ENCODE measurements around the gene PKP2.
"Not testable (repeated sequence)": the region's sequence is repeated elsewhere in the genome, so short reads cannot be mapped to it uniquely, and the experiment has no call there.

The PKP2 gene

DNA sequence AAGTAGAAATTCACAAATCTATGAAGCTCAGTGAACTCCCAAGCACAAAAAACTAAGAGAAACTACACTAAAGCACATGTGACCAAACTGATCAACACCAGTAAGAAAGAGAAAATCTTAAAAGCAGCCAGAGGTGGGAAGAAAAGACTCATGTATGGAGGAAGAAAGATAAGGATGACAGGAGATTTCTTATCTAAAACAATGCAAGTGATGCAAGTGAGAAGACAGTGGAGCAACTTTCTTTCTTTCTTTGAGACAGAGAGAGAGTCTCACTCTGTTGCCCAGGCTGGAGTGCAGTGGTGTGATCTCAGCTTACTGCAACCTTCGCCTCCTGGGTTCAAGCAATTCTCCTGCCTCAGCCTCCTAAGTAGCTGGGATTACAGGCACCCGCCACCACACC is 34.9 kb downstream of the PKP2 start:
- not testable (repeated sequence) for DNase-seq

DNA sequence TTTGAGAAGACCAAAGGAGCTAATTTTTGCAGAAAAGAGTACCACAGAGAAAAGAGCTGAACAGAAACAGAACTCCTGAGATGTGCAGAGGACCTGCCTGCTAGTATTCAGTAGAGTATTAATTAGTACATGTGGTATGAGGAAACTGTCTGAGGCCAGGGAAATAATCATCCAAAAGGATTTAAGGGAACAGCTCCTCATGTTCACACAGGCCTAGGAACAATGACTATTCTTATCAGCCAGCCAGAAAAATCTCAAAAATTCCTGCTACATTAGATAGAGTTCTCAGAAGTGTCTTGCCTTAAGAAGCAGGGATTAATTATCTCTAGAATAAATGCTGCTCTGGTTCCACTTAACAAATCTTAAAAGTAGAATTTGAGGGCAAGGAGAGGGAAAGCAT is 36.4 kb downstream of the PKP2 start:
- no peak for DNase-seq

DNA sequence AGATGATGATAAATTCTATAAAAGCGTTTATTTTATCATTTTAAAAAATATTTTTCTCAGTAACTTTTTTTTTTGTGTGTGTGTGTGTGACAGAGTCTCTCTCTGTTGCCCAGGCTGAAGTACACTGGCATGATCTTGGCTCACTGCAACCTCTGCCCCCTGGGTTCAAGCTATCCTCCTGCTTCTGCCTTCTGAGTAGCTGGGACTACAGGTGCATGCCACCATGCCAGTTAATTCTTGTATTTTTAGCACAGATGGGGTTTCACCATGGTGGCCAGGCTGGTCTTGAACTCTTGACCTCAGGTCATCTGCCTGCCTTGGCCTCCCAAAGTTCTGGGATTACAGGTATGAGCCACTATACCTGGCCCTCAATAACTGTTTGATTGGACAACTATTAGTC is 37.2 kb downstream of the PKP2 start:
- DNase-seq, result no peak

DNA sequence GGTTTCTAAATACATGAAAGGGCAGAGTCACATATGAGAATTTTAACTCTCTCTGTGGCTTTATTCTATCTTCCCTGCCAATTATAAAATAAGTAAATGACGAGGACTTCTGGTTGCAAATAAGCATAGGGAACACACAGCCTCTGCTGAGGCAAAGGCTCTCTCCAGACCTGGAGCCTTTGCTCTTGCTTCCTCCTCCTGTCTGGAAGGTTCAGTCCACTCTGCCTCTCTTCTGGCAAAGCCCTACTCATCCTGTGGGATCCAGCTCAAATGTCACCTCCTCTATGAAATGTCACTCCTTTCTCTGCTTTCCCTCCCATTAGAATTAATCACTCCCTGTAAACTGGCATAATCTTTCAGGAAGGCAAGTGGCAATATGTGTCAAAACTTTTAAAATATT is 41.9 kb downstream of the PKP2 start:
- DNase-seq, result no peak

DNA sequence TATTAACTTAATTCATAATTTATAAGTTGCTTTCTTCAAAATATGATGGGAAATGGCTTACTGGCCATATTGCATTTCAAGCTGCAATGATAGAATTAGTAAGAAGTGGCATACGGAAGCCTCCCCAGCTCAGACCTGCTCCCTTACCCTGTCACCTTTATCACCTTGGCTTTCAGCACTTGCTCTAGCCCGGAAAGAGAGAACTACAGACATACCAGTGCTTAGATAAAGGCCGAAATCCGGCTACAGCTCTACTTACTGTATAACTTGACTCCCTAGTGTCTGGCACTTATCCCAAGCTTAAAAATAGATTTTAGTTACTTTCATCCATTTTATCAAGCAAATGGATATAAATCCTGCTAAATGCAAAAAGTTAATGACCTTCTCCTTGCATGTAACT is 42.5 kb downstream of the PKP2 start:
- DNase-seq, result no peak

DNA sequence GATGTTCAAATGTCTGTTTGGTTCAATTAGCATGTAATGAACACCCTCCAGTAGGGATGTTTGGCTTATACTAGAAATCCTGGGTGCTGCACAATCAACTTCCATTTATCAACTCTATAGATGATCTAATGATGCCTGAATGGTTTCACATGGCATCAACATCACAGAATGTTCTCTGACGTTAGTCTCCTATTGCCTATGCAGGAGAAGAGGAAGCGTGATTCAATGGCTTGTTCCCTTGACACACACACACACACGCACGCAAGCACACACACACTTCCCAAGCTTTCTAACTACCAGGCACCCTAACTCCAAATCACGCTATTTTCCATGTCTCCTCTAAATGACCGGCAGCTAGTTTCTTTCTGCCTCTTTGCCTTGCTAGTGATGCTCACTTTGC is 49.3 kb downstream of the PKP2 start:
- DNase-seq, result no peak

DNA sequence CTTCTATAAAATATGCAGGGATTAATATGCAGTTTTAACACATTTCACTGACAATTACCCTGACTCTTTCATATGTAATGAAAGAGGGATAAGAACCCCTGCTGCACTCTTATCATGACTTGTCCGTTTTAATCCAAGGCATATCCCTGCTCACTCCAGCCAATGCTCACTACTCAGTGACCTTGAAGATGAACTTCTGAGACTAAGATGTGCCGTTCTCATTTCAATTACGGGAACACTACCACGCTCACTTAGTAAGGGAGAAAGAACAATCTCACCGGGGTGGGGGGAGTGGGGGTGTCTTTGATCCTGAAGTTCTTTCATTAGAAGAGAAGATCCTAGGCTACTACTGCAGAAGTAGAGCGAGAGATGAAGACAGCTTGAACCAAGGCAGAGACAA is 50.5 kb downstream of the PKP2 start:
- DNase-seq, result no peak

DNA sequence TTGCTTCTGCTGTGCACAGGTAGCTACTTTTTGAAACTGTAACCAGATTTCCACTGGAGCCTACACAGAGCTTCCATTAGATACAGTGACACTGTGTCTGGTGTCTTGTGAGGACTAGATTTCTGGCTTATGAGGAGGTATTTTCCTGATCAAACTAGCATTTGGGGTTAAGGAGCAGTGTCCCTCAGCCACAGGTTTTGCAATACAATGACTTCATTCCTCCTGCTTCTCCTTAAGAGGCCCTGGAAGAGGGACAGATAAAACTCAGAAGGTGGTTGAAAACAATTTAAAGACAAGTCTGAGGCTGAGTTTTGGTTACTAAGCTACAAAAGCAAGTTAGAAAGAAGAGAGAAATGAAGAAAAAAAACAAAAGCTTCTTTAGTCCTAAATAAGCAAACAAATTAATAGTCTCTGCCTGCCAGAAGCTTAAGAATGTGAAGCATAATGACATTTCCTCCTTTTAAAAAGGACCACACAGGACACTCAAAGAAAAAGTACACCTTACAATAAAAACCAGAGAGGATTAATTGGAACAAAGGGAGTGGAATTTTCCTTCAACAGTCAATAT is 53.0 kb downstream of the PKP2 start:
- no peak for DNase-seq

DNA sequence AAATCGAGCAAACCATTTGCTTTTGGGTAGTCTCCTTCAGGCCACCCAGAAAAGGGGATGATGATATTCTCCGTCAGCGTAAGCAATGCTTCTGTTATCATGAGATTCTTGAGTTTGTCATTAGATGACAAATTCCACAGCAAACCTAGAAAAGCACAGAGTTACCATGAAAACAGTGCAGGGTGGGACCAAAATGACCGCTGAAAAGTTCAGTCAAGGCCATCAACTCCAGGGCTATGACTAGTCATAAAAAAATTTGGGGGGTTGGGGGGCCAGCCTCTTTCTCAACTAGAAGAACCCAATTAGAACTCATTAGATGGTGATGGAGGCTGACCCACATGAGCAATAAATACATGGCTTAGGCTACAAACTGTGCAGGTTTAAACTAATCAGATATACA is 55.5 kb downstream of the PKP2 start:
- DNase-seq, result no peak

DNA sequence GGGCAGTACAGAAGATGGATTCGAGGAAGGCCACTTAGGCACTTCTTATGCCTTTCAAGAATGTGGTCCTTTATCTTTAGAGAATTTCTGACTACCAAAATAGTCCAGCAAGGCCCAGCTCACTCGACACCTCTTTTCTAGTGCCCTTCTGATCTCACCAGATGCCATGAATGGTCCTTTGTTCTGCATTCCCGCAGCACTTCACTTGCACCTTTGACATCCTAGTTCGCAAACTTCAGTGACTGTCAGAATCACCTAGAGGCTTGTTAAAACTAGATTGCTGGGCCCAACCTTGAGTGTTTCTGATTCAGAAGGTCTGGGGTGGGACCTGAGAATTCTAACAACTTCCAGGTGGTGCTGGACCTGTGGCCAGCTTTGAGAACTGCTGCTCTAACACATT is 56.7 kb downstream of the PKP2 start:
- DNase-seq, result no peak

DNA sequence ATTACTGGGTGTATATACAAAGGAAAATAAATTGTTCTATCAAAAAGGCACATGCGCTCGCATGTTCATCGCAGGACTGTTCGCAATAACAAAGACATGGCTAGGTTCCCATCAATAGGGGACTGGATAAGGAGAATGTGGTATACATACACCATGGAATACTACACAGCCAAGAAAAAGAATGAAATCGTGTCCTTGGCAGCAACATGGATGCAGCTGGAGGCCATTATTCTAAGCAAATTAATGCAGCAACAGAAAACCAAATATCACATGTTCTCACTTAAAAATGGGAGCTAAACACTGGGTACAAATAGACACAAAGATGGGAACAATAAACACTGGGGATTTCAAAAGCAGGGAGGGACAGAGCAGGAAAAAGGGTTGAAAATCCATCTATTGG is 58.6 kb downstream of the PKP2 start:
- no peak for DNase-seq

DNA sequence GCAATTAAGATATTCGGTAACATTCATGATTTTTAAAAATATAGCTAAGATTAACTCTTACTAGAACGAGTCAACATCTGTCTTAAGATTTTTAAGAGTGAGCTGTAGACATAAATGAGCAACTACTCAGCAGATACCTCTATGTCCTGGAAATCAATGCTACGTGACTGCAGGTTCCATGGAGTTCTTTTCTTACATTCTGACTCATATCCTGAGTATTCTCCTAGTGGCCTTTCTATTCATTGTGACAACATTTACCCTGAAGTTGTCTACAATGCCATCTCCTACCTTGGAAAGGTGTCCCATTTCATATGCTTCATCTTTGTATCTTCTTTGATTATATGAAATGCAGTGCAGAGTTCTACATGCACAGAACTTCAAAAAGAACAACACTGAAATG is 59.9 kb downstream of the PKP2 start:
- DNase-seq, result no peak

DNA sequence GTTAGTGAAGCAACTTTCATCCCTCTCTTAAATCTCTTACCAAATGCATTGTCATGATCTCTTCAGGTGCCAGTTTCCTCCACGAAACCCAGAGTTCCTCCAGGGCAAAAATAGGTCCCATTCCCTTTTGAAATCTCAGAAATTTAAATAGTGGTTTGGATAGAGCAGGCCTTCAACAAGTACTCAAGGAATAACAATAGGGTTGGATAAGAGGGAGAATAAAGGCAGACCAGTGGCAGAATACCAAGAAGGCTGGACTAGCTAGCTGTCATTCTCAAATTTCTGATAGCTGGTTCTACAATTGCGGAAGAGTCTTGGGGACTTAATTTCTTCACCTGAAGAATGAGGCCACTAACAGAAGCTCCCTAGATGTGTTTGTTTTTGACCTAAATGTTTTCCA is 62.5 kb downstream of the PKP2 start:
- DNase-seq, result no peak

DNA sequence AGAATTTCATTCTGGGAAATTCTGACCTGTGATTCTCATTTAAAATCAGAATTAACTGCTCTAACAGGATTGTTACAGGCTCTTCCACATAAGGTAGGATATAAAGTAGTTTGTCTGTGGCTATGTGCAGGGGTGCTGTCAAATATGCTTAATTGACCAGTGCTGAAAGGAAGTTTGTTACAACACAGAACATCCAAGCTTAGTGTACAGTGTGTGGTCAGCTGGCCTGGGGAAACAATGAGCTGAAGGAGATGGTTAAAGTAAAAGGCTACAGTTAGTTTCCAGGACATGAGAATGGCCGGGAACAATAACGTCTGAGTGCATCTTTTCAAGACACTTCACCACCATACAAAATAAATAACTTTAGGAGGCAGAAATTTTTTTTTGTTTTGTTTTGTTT is 68.0 kb downstream of the PKP2 start:
- DNase-seq, result no peak

DNA sequence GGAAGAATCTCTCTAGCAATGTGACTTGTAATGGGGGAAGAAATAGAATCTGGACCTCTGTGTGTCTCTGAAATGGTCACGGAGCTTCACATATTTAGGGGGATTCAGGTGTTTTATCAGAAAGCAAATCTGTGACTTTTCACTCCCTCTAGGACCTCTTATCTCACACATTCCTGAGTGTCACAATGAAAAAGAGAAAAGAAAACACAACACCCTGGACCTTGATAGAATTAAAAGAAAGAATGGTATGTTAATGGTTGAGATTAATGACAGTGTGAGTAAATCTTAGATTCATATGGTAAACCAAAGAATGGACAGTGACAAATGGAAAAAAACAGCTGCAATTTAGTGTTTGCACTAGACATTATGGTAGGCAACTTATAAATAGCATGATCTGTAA is 68.5 kb downstream of the PKP2 start:
- DNase-seq, result no peak

DNA sequence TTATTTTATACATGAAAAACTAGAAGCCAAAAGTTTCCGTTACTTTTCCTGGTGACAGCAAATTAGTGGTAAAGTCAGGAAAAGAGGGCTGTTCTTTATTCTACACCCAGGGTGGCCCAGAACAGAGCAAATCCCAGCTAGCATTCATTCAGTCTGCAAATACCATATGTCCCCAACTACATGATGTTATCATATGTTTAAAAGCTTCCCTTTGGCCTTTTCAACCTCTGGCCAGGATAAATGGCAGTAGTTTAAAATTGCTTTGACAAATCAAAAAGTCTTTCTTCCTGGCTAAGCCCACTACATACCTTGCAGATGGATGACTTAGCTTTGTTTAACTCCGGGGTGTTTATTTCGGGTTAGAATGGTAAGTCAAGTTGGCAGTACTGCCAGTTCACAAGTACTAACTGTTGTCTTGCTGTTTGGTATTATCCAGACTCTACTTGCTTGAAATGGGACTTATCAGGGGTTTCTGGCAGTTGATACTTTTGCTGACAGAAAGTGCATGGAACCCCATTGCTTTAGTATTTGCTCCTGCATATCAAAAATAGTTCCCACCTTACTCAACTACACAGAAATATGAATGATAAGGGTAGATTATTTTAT is 69.7 kb downstream of the PKP2 start:
- no peak for DNase-seq

DNA sequence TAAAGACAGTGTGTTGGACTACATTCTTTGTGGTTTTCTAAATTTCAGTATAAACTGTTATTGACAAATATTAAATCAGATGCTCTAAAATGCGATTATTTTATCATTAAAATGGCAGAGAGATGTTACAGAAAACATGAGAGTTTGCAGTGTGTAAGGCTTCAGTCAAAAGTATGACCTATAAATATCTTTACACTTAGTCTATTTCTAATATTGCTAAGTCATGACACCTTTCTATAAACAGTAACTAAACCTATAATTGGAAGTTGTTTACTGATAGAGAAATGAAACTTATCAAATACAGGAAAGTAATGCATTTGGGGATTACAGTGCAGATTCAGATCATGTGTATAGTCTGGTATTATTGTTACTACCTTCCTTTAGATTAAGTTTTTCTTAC is 72.0 kb downstream of the PKP2 start:
- no peak for DNase-seq

DNA sequence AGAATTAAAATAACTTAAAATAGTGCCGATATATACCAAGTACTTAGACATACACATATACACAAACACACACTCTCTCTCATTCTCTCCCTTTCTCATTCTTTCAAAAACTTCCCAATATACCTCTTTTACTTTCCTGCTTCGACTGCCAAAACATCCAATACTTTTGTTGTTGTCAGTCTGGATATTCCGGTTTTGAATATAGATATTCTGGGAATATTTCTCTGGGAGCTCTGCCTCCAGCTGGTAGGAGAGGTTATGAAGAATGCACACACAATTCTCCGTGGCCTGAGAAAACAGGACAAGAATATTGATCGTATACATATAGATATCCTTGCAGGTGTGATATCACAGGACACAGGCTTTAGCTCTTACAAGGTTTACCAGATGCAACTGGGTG is 74.2 kb downstream of the PKP2 start:
- no peak for DNase-seq

DNA sequence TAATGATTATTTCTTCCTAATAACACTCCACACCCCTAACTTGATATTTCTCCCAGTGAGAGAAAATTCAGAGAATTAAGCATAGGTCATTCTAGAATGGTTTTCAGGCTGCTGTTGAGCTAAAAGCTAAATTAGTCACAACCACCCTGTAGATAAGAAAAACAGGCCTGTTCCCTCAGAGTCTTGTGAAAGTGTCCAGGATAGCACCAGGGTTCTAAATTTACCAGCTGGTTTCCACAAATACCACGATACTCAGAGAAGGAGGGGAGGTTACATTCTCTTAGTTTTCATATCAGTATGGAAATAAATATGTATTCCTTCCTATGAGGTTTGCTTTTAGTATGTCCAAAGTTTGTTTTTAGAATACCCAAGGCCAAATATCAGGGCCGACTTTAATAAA is 74.9 kb downstream of the PKP2 start:
- DNase-seq, result no peak

DNA sequence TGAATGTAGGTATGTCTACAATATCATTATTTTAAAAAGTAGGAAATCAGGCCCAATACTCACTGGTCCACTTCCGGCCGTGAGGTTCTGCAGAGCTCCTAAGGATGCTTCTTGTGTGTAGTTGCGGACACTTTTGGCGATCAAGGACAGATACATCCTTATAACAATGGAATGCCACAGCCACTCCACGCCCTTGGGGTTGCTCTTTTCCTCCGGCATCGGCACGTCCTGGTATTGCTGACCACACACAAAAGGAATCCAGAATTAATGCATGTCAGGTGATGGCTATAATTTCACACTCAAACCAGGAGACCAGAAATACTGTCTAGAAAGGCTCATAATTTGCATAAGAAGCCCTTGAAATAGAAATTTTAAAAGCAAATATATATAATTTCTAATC is 75.3 kb downstream of the PKP2 start:
- no peak for DNase-seq

DNA sequence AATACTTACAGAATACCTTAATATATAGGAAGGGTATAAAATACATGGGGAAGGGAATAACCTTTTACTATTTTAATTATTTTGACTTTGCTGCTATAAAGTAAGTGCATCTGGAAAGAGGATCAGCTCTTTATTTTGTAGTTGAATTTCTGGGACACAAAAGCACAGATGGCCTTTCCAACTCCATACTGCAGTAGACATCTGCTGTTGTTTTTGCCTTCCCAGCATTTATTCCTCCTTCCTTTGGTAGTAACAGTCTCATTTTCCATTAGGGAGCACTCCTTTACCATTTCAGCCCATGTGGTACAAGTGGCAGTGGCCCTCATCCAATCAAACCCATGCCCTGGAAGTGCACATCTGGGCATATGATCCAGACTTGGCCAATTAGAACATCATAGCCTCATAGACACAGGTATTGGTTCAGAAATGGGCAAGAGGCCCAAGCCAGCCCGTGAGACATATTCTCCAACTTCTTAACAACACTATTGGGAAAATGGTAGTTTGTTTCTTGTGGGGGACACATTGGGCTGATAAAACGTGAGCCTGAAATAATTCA is 76.1 kb downstream of the PKP2 start:
- DNase-seq, result no peak

DNA sequence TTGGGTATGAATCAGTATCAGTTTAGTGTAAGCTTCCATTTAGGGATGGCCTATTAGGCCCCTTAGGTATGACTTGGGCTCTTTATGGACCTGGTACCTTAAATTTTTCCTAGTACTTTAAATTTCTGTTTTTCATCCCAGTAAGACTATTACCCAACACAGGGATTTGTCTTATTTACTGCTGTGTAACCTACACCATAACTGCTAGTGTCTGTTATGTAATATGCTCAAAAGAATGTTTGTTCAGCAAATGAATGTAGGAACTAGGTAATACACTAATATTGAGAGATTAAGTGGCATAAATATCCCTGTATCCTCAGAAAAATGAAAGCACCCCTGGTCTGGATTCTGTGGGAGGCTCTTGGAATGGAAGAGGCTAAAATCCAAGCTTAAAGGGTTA is 77.2 kb downstream of the PKP2 start:
- no peak for DNase-seq

DNA sequence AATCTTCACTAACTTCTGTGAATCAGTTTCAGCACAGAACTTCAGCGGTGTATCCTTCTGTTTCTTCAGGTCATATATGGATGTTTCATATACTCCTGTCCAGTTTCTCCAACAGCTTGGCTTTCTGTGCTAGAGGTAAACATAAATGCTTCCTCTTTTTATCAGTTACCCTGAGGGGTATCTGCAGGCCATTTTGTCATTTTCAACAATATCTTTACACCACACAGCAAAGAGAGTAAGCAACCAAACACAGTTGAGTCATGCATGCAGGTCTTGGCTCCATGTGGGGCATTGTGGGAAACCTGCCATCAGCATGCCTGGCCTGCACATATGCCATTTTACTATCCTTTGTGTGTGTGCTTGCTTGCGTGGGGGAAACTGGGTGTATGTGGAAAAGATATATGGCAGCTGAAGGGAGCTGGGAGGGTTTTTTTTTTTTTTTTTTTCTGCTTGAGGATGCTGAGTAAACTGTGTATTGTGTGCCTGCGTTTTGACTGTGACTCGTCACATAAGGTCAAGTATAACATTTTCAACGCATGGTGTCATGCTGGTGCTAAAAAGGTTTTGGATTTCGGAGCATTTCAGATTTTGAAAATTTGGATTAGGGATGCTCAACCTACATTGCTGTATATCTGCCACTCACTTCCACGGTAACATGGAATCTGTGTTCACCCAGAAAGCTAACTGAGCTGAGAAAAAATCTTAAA is 84.7 kb downstream of the PKP2 start:
- DNase-seq, result no peak

DNA sequence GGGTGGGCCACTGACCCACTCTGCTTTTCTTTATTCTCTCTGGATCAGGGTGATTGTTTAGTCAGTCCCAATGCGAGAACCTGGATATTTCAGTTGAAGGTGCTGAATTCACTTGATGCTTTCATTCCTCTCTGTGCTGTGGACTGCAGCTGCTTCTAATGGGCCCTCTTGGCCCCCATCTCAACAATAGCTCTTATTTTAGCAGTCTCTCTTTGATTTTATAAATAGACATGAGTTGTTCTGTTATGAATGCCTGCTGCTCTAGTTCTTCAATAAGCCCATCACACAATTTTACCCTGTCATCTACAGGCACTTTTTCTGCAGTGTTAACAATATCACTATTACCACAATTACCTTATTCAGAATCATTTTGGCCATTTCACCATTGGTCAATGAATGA is 86.7 kb downstream of the PKP2 start:
- no peak for DNase-seq

DNA sequence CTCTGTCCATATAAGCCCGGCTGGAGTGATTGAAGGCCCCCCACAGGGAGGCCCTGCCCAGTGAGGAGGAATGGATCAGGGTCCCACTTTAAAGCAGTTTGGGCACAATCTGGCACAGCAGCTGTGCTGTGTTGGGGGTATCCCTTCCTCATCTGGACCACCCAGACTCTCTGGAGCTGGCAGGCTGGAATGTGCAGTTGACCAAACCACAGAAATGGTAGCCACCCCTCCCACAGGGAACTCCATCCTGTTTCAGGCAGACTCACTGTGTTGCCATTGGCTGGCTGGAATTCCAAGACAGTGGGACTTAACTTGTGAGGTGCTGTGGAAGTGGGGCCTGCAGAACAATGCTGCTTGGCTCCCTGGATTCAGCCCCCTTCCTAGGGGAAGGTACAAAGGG is 87.4 kb downstream of the PKP2 start:
- no peak for DNase-seq

Measured in COR-L47 (cell line).